Keratinocyte (primary cell): ENCODE measurements around the gene TMC2. TPM values are rescaled to one million over a fixed set of nuclear protein-coding genes. Genes with fewer than 3 reads are reported as not detected.

Experiments
- DNase-seq: peaks from one replicate; pipeline ENCODE4 v3.0.0-alpha.2; 2011; ENCODE audit warnings: low read depth, missing footprints, low spot score
- FAIRE-seq: peaks from 2 replicates; lab custom pipeline; 2011; peaks lifted over from hg19 to GRCh38; lab: Jason Lieb, UNC
- H2AFZ ChIP-seq: 2 replicates; pipeline ENCODE4 v1.6.0; 2012; ENCODE audit warnings: low read length, control low read depth, inconsistent platforms; ENCODE audit not compliant: control insufficient read depth
- H3K27ac ChIP-seq: 2 replicates; pipeline ENCODE4 v1.5.1; 2011; ENCODE audit warnings: low read length; ENCODE audit not compliant: control insufficient read depth, insufficient read depth
- H3K27me3 ChIP-seq: 3 replicates; pipeline ENCODE4 v1.6.0; 2011; ENCODE audit warnings: low read length; ENCODE audit not compliant: control insufficient read depth, insufficient read depth; ENCODE audit errors: extremely low read depth
- H3K36me3 ChIP-seq, 2 experiments: 2 replicates in 1 of 2; 3 replicates in 1 of 2; pipeline ENCODE4 v1.5.1; 2011; ENCODE audit warnings: low read length in 2 of 2, mild to moderate bottlenecking in 1 of 2; ENCODE audit not compliant: control insufficient read depth in 2 of 2, insufficient read depth in 2 of 2; ENCODE audit errors: extremely low read depth in 1 of 2
- H3K4me1 ChIP-seq: 3 replicates; pipeline ENCODE4 v1.5.1; 2011; ENCODE audit warnings: low read length; ENCODE audit not compliant: control insufficient read depth, insufficient read depth; ENCODE audit errors: extremely low read depth
- H3K4me2 ChIP-seq: 3 replicates; pipeline ENCODE4 v1.6.0; 2011; ENCODE audit warnings: low read depth, low read length; ENCODE audit not compliant: control insufficient read depth, insufficient read depth; ENCODE audit errors: extremely low read depth
- H3K4me3 ChIP-seq, 3 experiments: fragments of 200-600 bp in 1 of 3; sonication (generic) in 1 of 3; 2 replicates in 2 of 3; 3 replicates in 1 of 3; pipeline ENCODE4 v1.5.1; 2011 to 2016; ENCODE audit warnings: low read length in 3 of 3, mild to moderate bottlenecking in 3 of 3, control low read depth in 2 of 3, inconsistent platforms in 1 of 3, low read depth in 1 of 3, mixed read lengths in 1 of 3, mixed run types in 1 of 3, moderate library complexity in 1 of 3; ENCODE audit not compliant: control insufficient read depth in 2 of 3, insufficient read depth in 2 of 3; ENCODE audit errors: extremely low read depth in 1 of 3
- H3K79me2 ChIP-seq: 2 replicates; pipeline ENCODE4 v1.6.0; 2012; ENCODE audit warnings: low read length; ENCODE audit not compliant: control insufficient read depth, insufficient read depth
- H3K9ac ChIP-seq: 3 replicates; pipeline ENCODE4 v1.6.0; 2011; ENCODE audit warnings: low read length; ENCODE audit not compliant: control insufficient read depth, insufficient read depth; ENCODE audit errors: extremely low read depth
- H3K9me1 ChIP-seq: 3 replicates; pipeline ENCODE4 v1.6.0; 2011; ENCODE audit warnings: low read length; ENCODE audit not compliant: control insufficient read depth, insufficient read depth; ENCODE audit errors: extremely low read depth
- H3K9me3 ChIP-seq: 2 replicates; pipeline ENCODE4 v1.5.1; 2012; ENCODE audit warnings: low read depth, low read length; ENCODE audit not compliant: control insufficient read depth
- H4K20me1 ChIP-seq: 3 replicates; pipeline ENCODE4 v1.6.0; 2011; ENCODE audit warnings: low read length; ENCODE audit not compliant: control insufficient read depth, insufficient read depth; ENCODE audit errors: extremely low read depth
- CTCF ChIP-seq, 3 experiments: IDR thresholded peaks in 1 of 3; conservative IDR thresholded peaks in 1 of 3; optimal IDR thresholded peaks in 1 of 3; 2 replicates in 2 of 3; 3 replicates in 1 of 3; pipeline versions ENCODE3 to v1.5.1; 2011; ENCODE audit warnings: low read length in 3 of 3, mild to moderate bottlenecking in 3 of 3, moderate library complexity in 2 of 3, control low read depth in 1 of 3, inconsistent platforms in 1 of 3; ENCODE audit not compliant: insufficient read depth in 2 of 3; ENCODE audit errors: extremely low read depth in 1 of 3
- EZH2 ChIP-seq: IDR thresholded peaks from one replicate; pipeline ENCODE4 v1.6.1; 2012; ENCODE audit warnings: inconsistent platforms, mild to moderate bottlenecking, low read length, moderate library complexity
- dilution Hi-C: fragments of 300-500 bp; cut with MboI; formaldehyde crosslinking; loops from one replicate; pipeline ENCODE4 v1.7.0; 2020; ENCODE audit warnings: low sequenced_read_pairs; ENCODE audit not compliant: extremely low pct_ligation_motif_present
- polyA plus RNA-seq, 5 experiments: library from polyadenylated mRNA; depleted of rRNA in 3 of 5; stranded (reverse) in 3 of 5; stranded (forward) in 1 of 5; unstranded in 1 of 5; fragments of >200 nt; gene quantifications; 1 replicate in 1 of 5; 2 replicates in 3 of 5; 3 replicates in 1 of 5; pipeline versions ENCODE4 v1.2.1 to v1.2.3, GENCODE V29; 2011 to 2012; ENCODE audit warnings: missing spikeins in 2 of 5, low read depth in 1 of 5, low replicate concordance in 1 of 5

The TMC2 gene
- polyA plus RNA-seq, 1 donor (not counting 4 experiments of a cell fraction or from before 2014, with no cell fraction given), result not detected

GRCh38 chr20:2654831-2655230 lies 118.5 kb downstream of the TMC2 start:
- H3K27ac ChIP-seq, result no peak overlapping the region
- dilution Hi-C loops, result no loop called here
- no peaks in the 10 kb centered on the region for H3K9me1 ChIP-seq
- no peaks in the 10 kb centered on the region for H3K9me3 ChIP-seq
- peak overlapping the region; percentile 93 for H3K4me2 ChIP-seq
- H2AFZ ChIP-seq, result no peak overlapping the region
- FAIRE-seq (no peak), DNase-seq (no peak)
- no peak overlapping the region for H3K9ac ChIP-seq
- H4K20me1 ChIP-seq, result peaks cover 39% of the 10 kb centered on the region
- peak overlapping the region in 1 of 3 experiments; percentile 94 for H3K4me3 ChIP-seq
- no peaks in the 10 kb centered on the region for H3K27me3 ChIP-seq
- peaks cover 40 to 51% of the 10 kb centered on the region in 2 experiments for H3K36me3 ChIP-seq
- TF ChIP-seq CTCF (optimal IDR thresholded peaks at IDR 0.05 in 1 of 3, IDR thresholded peaks at IDR 0.05 in 1 of 3, conservative IDR thresholded peaks at IDR 0.05 in 1 of 3; ENCODE audit: extremely low read depth in 1 of 3, insufficient read depth in 2 of 3, low read length in 3 of 3) (no peak), EZH2 (no peak)
- H3K79me2 ChIP-seq, result peaks cover 66% of the 10 kb centered on the region
- peaks cover 21% of the 10 kb centered on the region for H3K4me1 ChIP-seq

- Histone ChIP-seq H3K4me2 (no peak overlapping the region), H2AFZ (no peak overlapping the region), H3K79me2 (peaks cover 62% of the 10 kb centered on the region), H3K27ac (no peak overlapping the region), H3K36me3 (peaks cover 46 to 56% of the 10 kb centered on the region in 2 experiments), H4K20me1 (peaks cover 39% of the 10 kb centered on the region), H3K4me1 (peaks cover 21% of the 10 kb centered on the region), H3K27me3 (no peaks in the 10 kb centered on the region), H3K4me3 (no peak overlapping the region), H3K9me3 (no peaks in the 10 kb centered on the region), H3K9me1 (no peaks in the 10 kb centered on the region), H3K9ac (no peak overlapping the region)
- no peak for TF ChIP-seq EZH2
- TF ChIP-seq CTCF (optimal IDR thresholded peaks at IDR 0.05 in 1 of 3, IDR thresholded peaks at IDR 0.05 in 1 of 3, conservative IDR thresholded peaks at IDR 0.05 in 1 of 3; ENCODE audit: extremely low read depth in 1 of 3, insufficient read depth in 2 of 3, low read length in 3 of 3), result no peak
- dilution Hi-C loops, result no loop called here
- FAIRE-seq, result no peak
- no peak for DNase-seq
These were observed 119.2 kb downstream of the TMC2 start for GRCh38 chr20:2655331-2656116.
